ENCODE measurements around the gene FBXL3. TPM values are rescaled to one million over a fixed set of nuclear protein-coding genes. Genes with fewer than 3 reads are reported as not detected.
"Not testable (repeated sequence)": the region's sequence is repeated elsewhere in the genome, so short reads cannot be mapped to it uniquely, and the experiment has no call there.

Gene FBXL3
- total and polyA plus RNA-seq, 2 experiments from 2014 or later, result 9.3 to 29.4 TPM

DNA sequence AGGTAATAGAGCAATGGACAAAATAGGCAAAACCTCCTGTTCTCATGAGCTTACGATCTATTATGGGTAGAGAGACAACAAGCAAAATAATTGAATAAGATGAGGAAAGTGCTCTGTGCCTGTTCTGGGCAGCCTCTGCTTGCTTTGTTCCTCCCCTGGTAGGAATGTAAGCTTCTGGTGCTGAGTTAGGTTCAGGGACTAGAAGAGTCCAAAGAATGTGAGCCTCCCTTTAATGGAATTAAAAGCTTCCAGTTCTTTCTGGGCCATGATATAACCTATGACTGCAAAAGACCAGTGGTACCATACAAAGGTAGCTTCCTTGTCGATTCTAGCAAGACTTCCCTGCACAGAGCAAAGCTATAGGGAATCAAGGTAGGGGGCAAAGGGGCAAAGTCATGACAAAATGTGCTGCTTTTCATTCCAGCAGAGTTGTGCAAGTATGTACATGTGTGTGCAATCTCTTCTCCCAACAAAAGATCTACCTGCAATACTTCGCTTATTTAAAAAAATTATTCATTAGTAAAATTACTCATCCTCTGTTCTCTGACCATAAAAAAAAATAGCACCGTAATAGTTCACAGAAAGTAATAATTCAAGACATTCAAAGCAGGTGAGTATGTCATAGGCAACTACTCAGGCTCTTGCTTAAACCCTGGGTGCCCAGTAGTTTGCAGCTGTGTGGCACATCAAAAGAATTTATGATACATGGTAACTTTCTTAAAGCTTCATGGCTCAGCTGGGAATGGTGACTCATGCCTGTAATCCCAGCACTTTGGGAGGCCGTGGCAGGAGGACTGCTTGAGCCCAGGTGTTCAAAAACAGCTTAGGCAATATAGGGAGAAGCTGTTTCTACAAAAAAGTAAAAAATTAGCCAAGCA lies 57.2 kb downstream of the FBXL3 start:
- no peaks in the 10 kb centered on the region for H3K9me3 ChIP-seq (ENCODE audit: low read depth)
- H3K36me3 ChIP-seq, result no peaks in the 10 kb centered on the region
- H3K27ac ChIP-seq, result no peak overlapping the region
- no peaks in the 10 kb centered on the region for H3K27me3 ChIP-seq
- no peak for DNase-seq (ENCODE audit: low read depth in 1 of 2, low spot score in 1 of 2)
- no peaks in the 10 kb centered on the region for H3K4me1 ChIP-seq (ENCODE audit: low read depth)
- TF ChIP-seq, protein P1, sequence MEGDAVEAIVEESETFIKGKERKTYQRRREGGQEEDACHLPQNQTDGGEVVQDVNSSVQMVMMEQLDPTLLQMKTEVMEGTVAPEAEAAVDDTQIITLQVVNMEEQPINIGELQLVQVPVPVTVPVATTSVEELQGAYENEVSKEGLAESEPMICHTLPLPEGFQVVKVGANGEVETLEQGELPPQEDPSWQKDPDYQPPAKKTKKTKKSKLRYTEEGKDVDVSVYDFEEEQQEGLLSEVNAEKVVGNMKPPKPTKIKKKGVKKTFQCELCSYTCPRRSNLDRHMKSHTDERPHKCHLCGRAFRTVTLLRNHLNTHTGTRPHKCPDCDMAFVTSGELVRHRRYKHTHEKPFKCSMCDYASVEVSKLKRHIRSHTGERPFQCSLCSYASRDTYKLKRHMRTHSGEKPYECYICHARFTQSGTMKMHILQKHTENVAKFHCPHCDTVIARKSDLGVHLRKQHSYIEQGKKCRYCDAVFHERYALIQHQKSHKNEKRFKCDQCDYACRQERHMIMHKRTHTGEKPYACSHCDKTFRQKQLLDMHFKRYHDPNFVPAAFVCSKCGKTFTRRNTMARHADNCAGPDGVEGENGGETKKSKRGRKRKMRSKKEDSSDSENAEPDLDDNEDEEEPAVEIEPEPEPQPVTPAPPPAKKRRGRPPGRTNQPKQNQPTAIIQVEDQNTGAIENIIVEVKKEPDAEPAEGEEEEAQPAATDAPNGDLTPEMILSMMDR (IDR thresholded peaks at IDR 0.05; ENCODE audit: low read depth, low read length), result no peak
- H3K4me3 ChIP-seq, result no peak overlapping the region

DNA sequence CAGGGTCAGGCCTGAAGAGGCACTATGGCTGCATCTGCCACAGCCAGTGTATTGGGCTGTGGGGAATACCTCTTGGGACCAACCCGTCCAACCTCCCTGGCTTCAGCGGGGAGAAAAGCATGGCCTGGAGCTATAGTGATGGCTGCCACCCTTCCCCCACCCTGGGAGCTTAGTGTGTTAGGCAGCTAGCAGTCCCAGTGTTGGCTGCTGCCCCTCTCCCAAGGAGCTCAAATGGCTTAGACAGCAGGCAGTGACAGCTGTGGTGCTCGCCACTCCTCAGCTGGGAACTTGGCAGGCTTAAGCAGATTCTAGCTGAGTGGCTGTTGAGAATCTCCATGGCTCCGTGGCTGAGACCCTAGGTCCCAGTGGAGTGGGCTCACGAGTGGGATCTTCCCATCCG lies 58.9 kb downstream of the FBXL3 start:
- Histone ChIP-seq H3K27me3 (no peaks in the 10 kb centered on the region), H3K27ac (no peak overlapping the region), H3K36me3 (no peaks in the 10 kb centered on the region), H3K9me3 (ENCODE audit: low read depth) (no peaks in the 10 kb centered on the region), H3K4me1 (ENCODE audit: low read depth) (no peaks in the 10 kb centered on the region), H3K4me3 (no peak overlapping the region)
- TF ChIP-seq, protein P1 (IDR thresholded peaks at IDR 0.05; ENCODE audit: low read depth, low read length), result no peak
- DNase-seq (ENCODE audit: low read depth in 1 of 2, low spot score in 1 of 2), result no peak

DNA sequence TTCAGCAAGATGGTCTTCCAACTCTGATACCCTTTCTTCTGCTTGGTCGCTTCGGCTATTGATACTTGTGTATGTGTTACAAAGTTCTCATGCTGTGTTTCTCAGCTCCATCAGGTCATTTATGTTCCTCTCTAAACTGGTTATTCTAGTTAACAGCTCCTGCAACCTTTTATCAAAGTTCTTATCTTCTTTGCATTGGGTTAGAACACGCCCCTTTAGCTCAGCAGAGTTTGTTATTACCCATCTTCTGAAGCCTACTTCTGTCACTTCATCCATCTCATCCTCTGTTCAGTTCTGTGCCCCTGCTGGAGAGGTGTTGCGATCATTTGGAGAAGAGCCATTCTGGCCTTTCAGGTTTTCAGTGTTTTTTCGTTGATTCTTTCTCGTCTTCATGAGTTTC lies 59.9 kb downstream of the FBXL3 start:
- Histone ChIP-seq H3K4me1 (ENCODE audit: low read depth) (no peaks in the 10 kb centered on the region), H3K27me3 (no peaks in the 10 kb centered on the region), H3K9me3 (ENCODE audit: low read depth) (no peaks in the 10 kb centered on the region), H3K27ac (no peak overlapping the region), H3K4me3 (no peak overlapping the region), H3K36me3 (no peaks in the 10 kb centered on the region)
- no peak for DNase-seq (ENCODE audit: low read depth in 1 of 2, low spot score in 1 of 2)
- TF ChIP-seq, protein P1 (IDR thresholded peaks at IDR 0.05; ENCODE audit: low read depth, low read length), result no peak

DNA sequence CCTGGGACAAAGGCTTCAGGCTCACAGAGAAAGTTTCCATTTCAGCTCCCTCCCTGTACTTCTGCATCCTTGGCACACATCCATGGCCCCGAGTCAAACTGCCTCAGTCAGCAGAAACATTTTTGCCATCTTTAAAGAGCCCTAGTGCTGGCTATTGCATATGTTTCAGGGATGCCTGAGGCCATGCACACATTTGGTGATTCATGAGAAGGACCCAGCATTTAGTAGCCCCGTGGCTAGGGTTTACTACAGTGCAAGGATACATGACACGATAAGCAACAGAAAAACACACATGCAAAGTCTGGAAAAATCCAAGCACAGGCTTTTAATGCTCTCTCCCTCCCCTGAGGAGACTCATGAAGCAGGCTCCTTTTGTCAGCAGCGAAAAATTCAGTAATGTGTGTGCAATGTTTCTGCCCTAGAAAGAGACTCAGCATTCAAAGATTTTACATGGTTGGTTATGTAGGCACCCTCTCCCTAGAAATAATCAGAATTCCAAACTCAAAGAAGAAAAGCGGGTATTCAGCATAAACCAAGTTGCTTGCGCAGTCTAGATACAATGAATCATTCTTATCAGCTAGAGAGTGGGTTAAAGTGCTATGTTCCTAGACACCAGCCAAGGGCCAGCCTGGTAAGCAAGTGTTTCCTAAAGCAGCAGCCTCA lies 61.1 kb downstream of the FBXL3 start:
- H3K27me3 ChIP-seq, result no peaks in the 10 kb centered on the region
- no peaks in the 10 kb centered on the region for H3K9me3 ChIP-seq (ENCODE audit: low read depth)
- no peak overlapping the region for H3K27ac ChIP-seq
- no peak overlapping the region for H3K4me3 ChIP-seq
- TF ChIP-seq, protein P1 (IDR thresholded peaks at IDR 0.05; ENCODE audit: low read depth, low read length), result no peak
- no peaks in the 10 kb centered on the region for H3K36me3 ChIP-seq
- peak in 1 of 2 donors; percentile 89 for DNase-seq (ENCODE audit: low read depth in 1 of 2, low spot score in 1 of 2)
- no peaks in the 10 kb centered on the region for H3K4me1 ChIP-seq (ENCODE audit: low read depth)

DNA sequence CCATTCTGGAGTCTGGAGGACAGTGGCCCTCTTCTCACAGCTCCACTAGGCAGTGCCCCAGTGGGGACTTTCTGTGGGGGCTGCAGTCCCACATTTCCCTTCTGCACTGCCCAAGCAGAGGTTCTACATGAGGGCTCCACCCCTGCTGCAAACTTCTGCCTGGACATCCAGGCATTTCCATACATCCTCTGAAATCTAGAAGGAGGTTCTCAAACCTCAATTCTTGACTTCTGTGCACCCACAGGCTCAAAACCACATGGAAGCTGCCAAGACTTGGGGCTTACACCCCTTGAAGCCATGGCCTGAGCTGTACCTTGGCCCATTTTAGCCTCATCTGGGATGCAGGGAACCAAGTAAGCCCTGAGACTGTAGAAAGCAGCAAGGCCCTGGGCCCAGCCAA lies 67.2 kb downstream of the FBXL3 start:
- not testable (repeated sequence) for H3K36me3 ChIP-seq; H3K27ac ChIP-seq; H3K27me3 ChIP-seq; DNase-seq (ENCODE audit: low read depth in 1 of 2, low spot score in 1 of 2); H3K9me3 ChIP-seq (ENCODE audit: low read depth); H3K4me1 ChIP-seq (ENCODE audit: low read depth); H3K4me3 ChIP-seq

DNA sequence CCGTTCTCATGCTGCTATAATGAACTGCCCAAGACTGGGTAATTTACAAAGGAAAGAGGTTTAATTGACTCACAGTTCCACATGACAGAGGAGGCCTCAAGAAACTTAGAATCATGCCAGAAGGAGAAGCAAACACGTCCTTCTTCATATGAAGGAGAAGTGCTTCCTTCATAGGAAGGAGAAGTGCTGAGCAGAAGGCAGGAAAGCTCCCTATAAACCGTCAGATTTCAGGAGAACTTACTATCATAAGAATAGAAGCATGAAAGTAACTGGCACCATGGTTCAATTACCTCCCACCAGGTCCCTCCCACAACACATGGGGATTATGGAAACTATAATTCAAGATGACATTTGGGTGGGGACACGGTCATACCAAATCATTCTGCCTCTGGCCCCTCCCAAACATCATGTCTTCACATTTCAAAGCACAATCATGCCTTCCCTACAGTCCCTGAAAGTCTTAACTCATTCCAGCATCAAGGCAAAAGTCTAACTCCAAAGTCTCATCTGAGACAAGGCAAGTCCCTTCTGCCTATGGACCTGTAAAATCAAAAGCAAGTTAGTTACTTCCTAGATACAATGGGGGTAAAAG lies 68.0 kb downstream of the FBXL3 start:
- no peak overlapping the region for H3K4me3 ChIP-seq
- no peaks in the 10 kb centered on the region for H3K4me1 ChIP-seq (ENCODE audit: low read depth)
- DNase-seq (ENCODE audit: low read depth in 1 of 2, low spot score in 1 of 2), result no peak
- H3K27me3 ChIP-seq, result no peaks in the 10 kb centered on the region
- TF ChIP-seq, protein P1 (IDR thresholded peaks at IDR 0.05; ENCODE audit: low read depth, low read length), result no peak
- no peak overlapping the region for H3K27ac ChIP-seq
- no peaks in the 10 kb centered on the region for H3K36me3 ChIP-seq
- H3K9me3 ChIP-seq (ENCODE audit: low read depth), result no peaks in the 10 kb centered on the region

All from cardiac muscle cell (in vitro differentiated cells and primary cell).